GM12878 (cell line): Measurements from ENCODE around the gene FAT1.

Experiments used
- FOXM1 ChIP-seq: IDR thresholded peaks from 2 replicates; pipeline ENCODE4 v1.6.1; 2012; ENCODE audit warnings: low read depth, mild to moderate bottlenecking, inconsistent platforms, low read length, moderate library complexity
- HDAC6 ChIP-seq: fragments of 200-600 bp; sonication (generic); IDR thresholded peaks from one replicate; pipeline ENCODE4 v1.8.0; 2017; ENCODE audit warnings: antibody characterized with exemption; ENCODE audit not compliant: unreplicated experiment
- KDM1A ChIP-seq: fragments of 200-600 bp; sonication (generic); IDR thresholded peaks from 2 replicates; pipeline ENCODE4 v1.6.1; 2016; ENCODE audit warnings: borderline replicate concordance
- RAD51 ChIP-seq: fragments of 450-650 bp; IDR thresholded peaks from 2 replicates; pipeline ENCODE4 v1.6.1; 2016; ENCODE audit warnings: moderate library complexity, mild to moderate bottlenecking, inconsistent platforms
- SMC3 ChIP-seq: IDR thresholded peaks from 2 replicates; pipeline ENCODE4 v1.6.1; 2011; ENCODE audit warnings: low read length, improper control_type of control experiment, borderline replicate concordance
- STAT3 ChIP-seq: IDR thresholded peaks from 2 replicates; pipeline ENCODE4 v1.6.1; 2011; ENCODE audit warnings: low read depth, low read length, improper control_type of control experiment
- TF ChIP-seq, protein P1 (sequence below): IDR thresholded peaks from 2 replicates; pipeline ENCODE4 v1.6.1; 2012; ENCODE audit warnings: low read length, inconsistent platforms
- TF ChIP-seq, protein P2 (sequence below), 3 experiments: IDR thresholded peaks in 2 of 3; conservative IDR thresholded peaks in 1 of 3; 2 replicates each; pipeline ENCODE4 v1.5.1; 2011; ENCODE audit warnings: low read depth in 3 of 3, low read length in 3 of 3, mild to moderate bottlenecking in 3 of 3, control low read depth in 2 of 3, moderate library complexity in 2 of 3, inconsistent platforms in 1 of 3, mixed read lengths in 1 of 3; ENCODE audit not compliant: control insufficient read depth in 2 of 3, insufficient read depth in 1 of 3; ENCODE audit errors: extremely low read depth in 1 of 3

DNA sequence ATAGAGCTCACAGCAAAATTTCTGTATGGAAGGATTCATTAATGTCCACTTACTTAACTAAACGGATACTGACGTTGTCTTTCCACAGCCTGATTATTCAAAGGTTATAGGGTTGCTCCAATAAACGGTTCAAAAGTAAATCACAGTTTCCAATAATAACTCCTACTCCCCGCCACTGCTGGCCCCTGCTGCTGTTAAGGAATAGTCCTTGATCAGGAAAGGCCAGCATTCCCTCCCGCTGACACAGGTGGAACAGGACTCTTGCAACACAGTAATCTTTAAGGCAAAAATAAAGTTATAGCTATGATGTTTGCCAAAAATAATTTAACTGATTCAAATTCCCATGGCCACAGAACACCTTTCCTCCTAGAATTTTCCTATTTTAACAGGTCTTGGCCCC is 53.9 kb downstream of the FAT1 start:
- TF ChIP-seq RAD51 (no peak), KDM1A (no peak), FOXM1 (no peak), SMC3 (no peak), STAT3 (no peak), HDAC6 (no peak)
- TF ChIP-seq, protein P1, sequence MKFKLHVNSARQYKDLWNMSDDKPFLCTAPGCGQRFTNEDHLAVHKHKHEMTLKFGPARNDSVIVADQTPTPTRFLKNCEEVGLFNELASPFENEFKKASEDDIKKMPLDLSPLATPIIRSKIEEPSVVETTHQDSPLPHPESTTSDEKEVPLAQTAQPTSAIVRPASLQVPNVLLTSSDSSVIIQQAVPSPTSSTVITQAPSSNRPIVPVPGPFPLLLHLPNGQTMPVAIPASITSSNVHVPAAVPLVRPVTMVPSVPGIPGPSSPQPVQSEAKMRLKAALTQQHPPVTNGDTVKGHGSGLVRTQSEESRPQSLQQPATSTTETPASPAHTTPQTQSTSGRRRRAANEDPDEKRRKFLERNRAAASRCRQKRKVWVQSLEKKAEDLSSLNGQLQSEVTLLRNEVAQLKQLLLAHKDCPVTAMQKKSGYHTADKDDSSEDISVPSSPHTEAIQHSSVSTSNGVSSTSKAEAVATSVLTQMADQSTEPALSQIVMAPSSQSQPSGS, result no peak
- TF ChIP-seq, protein P2, sequence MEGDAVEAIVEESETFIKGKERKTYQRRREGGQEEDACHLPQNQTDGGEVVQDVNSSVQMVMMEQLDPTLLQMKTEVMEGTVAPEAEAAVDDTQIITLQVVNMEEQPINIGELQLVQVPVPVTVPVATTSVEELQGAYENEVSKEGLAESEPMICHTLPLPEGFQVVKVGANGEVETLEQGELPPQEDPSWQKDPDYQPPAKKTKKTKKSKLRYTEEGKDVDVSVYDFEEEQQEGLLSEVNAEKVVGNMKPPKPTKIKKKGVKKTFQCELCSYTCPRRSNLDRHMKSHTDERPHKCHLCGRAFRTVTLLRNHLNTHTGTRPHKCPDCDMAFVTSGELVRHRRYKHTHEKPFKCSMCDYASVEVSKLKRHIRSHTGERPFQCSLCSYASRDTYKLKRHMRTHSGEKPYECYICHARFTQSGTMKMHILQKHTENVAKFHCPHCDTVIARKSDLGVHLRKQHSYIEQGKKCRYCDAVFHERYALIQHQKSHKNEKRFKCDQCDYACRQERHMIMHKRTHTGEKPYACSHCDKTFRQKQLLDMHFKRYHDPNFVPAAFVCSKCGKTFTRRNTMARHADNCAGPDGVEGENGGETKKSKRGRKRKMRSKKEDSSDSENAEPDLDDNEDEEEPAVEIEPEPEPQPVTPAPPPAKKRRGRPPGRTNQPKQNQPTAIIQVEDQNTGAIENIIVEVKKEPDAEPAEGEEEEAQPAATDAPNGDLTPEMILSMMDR (IDR thresholded peaks at IDR 0.05 in 2 of 3, conservative IDR thresholded peaks at IDR 0.05 in 1 of 3; ENCODE audit: control insufficient read depth in 2 of 3, extremely low read depth in 1 of 3, insufficient read depth in 1 of 3, low read depth in 3 of 3, low read length in 3 of 3), result no peak
